DLD1 (cell line): ENCODE data around the gene IQCE.

ENCODE experiments used
- in situ Hi-C: cut with HindIII; loops from 2 replicates; pipeline ENCODE4 v1.10.0; 2017; ENCODE audit warnings: low sequenced_read_pairs

Gene IQCE

DNA sequence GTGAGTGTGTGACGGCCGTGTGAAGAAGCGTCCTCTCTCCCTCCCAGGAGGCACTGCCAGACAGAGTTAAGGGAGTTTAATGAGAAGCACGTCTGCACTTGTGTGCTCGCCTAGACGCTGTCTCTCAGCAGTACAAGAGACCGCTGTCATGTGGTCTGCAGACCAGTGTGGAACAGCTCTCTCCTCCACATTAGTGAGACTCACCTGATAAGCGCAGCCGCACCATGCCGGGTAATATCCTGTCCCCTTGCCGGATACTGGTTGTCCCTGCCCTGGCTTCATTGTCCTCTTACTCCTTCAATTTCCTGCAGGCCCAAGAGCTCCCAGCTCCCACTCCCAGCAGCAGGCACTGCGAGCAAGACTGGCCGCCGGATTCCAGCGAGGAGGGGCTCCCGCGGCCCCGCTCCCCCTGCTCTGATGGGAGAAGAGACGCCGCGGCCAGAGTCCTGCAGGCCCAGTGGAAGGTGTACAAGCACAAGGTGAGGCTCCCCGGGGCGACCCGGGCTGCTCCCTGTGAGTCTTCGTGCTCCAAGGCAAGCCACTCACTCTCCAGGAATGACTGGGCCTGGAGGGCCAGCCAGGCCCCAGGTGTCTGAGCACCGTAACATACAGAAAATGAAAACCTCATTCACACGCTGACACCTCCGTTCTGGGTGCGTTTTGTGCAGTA, 39.5 kb downstream of the IQCE start:
- in situ Hi-C loops: no loop called here

DNA sequence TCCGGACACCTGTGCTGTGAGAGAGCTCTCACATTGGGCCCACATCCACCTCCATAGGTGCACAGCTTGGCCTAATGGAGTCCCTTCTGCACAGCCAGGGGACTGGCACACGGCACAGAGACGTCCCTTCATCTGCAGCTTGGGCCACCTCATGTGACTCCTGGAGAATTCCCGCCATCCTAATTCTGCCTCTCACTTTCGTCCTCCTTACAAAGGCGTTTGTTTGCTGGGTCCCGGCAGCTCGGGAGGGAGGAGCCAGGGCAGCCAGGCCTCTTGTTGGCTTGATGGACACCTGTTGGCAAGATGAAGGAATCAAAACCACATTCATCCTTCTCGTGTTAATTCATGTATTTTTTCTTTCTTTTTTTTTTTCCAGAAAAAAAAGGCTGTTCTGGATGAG, 42.3 kb downstream of the IQCE start:
- in situ Hi-C loops: loop anchor here (25.0 kb wide), 1 partner anchor 114 kb away; the partner anchor contains the start of gene GRIFIN

GRCh38 chr7:2601907-2602306, 43.1 kb downstream of the IQCE start:
- in situ Hi-C loops: loop anchor here (25.0 kb wide), 1 partner anchor 115 kb away; the partner anchor contains the start of gene GRIFIN

- in situ Hi-C loops: loop anchor here (25.0 kb wide), 1 partner anchor 115 kb away; the partner anchor contains the start of gene GRIFIN
Measured at GRCh38 chr7:2602406-2603043, 43.7 kb downstream of the IQCE start.

- in situ Hi-C loops: loop anchor here (25.0 kb wide), 1 partner anchor 116 kb away; the partner anchor contains the start of gene GRIFIN
Measured at GRCh38 chr7:2603044-2603965, 44.5 kb downstream of the IQCE start.

GRCh38 chr7:2604608-2605174, 45.9 kb downstream of the IQCE start:
- in situ Hi-C loops: loop anchor here (25.0 kb wide), 1 partner anchor 117 kb away; the partner anchor contains the start of gene GRIFIN

DNA sequence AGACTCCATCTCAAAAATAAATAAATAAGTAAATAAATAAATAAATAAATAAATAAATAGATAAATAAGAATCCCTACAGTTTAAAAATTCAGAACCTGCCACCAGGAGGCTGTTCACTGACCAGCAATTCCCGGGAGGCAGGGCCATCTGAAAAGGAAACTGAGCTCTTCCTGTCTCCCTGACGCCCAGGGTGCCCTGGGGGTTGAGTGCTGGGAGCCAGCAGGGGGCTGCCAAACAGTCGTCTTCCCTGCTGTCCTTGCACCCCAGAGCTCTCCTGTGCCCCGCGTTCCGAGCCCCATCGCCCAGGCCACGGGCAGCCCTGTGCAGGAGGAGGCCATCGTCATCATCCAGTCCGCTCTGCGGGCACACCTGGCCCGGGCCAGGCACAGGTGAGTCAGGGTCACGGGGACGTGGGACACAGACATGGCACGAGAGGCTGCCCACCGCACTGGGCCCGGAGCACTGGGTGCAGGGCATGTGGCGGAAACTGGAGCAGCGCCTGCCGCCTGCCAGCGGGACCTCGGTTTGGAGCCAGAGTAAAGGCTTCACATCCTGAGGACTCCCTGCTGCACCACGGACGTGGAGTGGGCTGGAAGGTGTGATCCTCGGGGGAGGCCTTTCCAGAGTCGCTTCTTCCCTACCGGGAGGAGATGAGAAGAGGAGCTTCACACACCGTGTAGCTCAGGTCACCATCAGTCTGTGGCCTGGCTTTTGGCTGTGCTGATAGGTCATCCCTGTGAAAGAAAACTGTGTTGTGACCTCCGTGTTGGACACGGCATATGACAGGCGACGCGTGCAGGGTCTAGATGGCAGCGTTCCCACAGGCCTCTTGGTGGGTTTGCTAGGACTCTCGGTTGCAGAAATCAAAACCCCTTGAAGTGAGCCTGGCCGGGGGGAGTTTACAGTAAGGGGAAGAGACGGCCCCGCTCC, 47.1 kb downstream of the IQCE start:
- in situ Hi-C loops: loop anchor here (25.0 kb wide), 1 partner anchor 119 kb away; the partner anchor contains the start of gene GRIFIN

DNA sequence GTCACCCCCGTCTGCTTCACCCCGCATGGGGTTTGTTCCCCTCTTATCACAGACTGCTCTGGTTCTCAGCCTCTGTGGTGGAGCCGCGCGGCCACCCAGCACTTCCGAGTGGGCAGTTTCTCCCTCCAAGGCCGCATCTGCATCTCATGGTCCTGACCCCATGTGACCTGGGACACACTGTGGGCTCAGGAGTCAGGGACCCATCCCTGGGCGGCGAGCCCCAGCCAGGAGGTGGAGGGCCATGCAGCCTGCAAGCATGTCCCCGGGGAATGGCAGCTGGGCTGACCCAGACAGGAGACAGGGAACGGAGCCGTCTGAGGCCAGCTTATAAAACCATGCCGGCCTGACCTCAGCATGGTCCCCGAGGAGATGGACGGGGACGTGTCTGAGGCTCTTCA, 47.8 kb downstream of the IQCE start:
- in situ Hi-C loops: loop anchor here (25.0 kb wide), 1 partner anchor 119 kb away; the partner anchor contains the start of gene GRIFIN

GRCh38 chr7:2607122-2607922, 48.5 kb downstream of the IQCE start:
- in situ Hi-C loops: loop anchor here (25.0 kb wide), 1 partner anchor 120 kb away; the partner anchor contains the start of gene GRIFIN

DNA sequence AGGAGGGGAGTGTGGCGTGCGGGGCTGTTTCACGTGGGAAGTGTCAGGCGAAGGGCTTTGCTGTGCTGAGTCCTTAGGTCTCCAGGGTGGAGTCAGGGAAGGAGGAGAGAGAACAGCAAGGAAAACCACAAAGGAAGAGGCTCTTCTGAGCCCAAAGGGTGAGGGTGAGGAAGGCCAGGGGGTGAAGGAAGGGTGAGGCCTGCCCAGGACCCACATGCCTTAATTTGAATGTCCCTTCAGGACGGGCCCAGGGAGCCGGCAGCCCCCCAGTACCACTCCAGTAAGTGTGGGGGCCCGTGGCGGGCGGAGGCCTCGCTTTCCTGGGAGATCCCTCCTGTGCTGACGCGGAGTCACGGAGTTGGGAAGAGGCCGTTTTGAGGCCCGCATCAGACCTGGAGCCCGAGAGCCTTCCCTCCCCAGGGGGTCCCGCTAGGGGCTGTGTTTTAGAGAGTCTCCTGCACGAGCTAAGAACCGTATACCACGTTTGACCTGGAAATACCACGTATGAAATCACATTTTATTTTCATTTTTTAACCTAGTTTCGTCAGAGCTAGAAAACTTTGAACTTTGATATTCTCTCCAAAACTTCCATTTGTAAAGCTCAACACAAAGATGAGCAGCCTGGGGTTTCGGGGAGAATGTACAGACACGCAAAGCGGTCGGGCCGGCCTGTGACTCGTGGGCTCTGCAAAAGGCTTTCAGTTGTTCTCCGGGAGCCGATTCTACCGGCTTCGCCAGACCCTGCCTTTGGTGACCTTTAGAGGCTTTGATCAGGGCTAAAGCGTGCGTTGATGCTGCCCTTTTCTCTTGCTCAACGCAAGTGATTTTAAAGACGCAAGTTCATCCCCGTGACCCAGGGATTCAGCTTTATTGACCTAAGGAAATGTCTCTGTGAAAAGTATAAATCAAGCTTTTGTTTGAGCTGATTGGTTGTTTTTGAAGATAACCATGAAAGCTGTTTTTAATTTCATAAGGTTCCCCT, 49.4 kb downstream of the IQCE start:
- in situ Hi-C loops: loop anchor here (25.0 kb wide), 1 partner anchor 121 kb away; the partner anchor contains the start of gene GRIFIN

- in situ Hi-C loops: loop anchor here (25.0 kb wide), 1 partner anchor 122 kb away; the partner anchor contains the start of gene GRIFIN
Measured at GRCh38 chr7:2608921-2609411, 50.2 kb downstream of the IQCE start.

- in situ Hi-C loops: loop anchor here (25.0 kb wide), 1 partner anchor 122 kb away; the partner anchor contains the start of gene GRIFIN
Measured at GRCh38 chr7:2609646-2610045, 50.9 kb downstream of the IQCE start.

GRCh38 chr7:2610466-2610865, 51.7 kb downstream of the IQCE start:
- in situ Hi-C loops: loop anchor here (25.0 kb wide), 1 partner anchor 123 kb away; the partner anchor contains the start of gene GRIFIN

- in situ Hi-C loops: loop anchor here (25.0 kb wide), 1 partner anchor 124 kb away; the partner anchor contains the start of gene GRIFIN
Measured at GRCh38 chr7:2610898-2611297, 52.1 kb downstream of the IQCE start.

DNA sequence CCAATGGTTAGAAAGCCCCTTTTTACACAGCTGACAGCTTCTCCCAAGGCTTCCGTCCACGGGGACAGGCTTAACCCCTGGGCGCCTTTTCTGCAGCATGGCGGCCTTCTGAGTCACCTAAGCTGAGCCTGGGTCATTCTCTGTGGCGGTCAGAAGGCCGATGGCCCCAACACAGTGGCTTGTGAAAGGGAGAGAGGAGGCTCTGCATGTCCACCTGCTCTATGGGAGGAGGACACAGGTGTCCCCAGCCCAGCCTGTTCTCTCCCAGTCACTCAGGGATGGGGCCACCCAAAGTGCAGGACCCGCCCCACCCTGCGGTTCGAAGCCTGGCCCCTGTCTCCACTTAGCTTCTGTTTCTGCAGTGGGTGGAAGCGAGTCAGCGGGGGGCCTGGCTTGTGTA, 52.6 kb downstream of the IQCE start:
- in situ Hi-C loops: loop anchor here (25.0 kb wide), 1 partner anchor 124 kb away; the partner anchor contains the start of gene GRIFIN

GRCh38 chr7:2611922-2612321, 53.1 kb downstream of the IQCE start:
- in situ Hi-C loops: loop anchor here (25.0 kb wide), 1 partner anchor 125 kb away; the partner anchor contains the start of gene GRIFIN
